Prostate gland (tissue), 2 donors: Measurements from ENCODE around the gene USP34. TPM values are rescaled to one million over a fixed set of nuclear protein-coding genes. Genes with fewer than 3 reads are reported as not detected.
"Not testable (repeated sequence)": the region's sequence is repeated elsewhere in the genome, so short reads cannot be mapped to it uniquely, and the experiment has no call there.

Source experiments
- DNase-seq: peaks from one replicate; pipeline ENCODE4 v3.0.0-alpha.2; 2019; ENCODE audit warnings: low spot score
- H3K27ac ChIP-seq, 2 donors: fragments of 200-600 bp; sonication (generic); 2 replicates each; pipeline ENCODE4 v1.5.1; 2017 to 2019
- H3K27me3 ChIP-seq: fragments of 200-600 bp; sonication (generic); replicated peaks from 2 replicates; pipeline ENCODE4 v1.5.1; 2019; ENCODE audit not compliant: insufficient read depth
- H3K36me3 ChIP-seq, 2 donors: fragments of 200-600 bp; sonication (generic); 1 replicate in 1 of 2; 2 replicates in 1 of 2; pipeline versions ENCODE4 v1.5.1 to v1.8.1; 2017 to 2019
- H3K4me1 ChIP-seq: fragments of 200-600 bp; sonication (generic); replicated peaks from 2 replicates; pipeline ENCODE4 v1.5.1; 2019
- H3K4me3 ChIP-seq, 2 donors: fragments of 200-600 bp; sonication (generic); 2 replicates each; pipeline ENCODE4 v1.5.1; 2017 to 2019
- H3K9me3 ChIP-seq: fragments of 200-600 bp; sonication (generic); 2 replicates; pipeline ENCODE4 v1.5.1; 2017
- POLR2A ChIP-seq: fragments of 450-650 bp; IDR thresholded peaks from one replicate; pipeline ENCODE4 v1.6.1; 2016; ENCODE audit warnings: antibody characterized with exemption, mild to moderate bottlenecking
- POLR2AphosphoS5 ChIP-seq: sonication (generic); formaldehyde crosslinking; IDR thresholded peaks from one replicate; pipeline ENCODE4 v1.6.1; 2017; ENCODE audit warnings: antibody characterized with exemption
- WGBS: methylation state at CpG from one replicate; pipeline ENCODE4 v1.1.5; 2018; 5-methylcytosine and 5-hydroxymethylcytosine counted together
- intact Hi-C: fragments of 100-400 bp; cut with DNase I; formaldehyde crosslinking; loops from one replicate; pipeline ENCODE4 v1.14.2; 2022
- total RNA-seq, 2 donors: library from RNA; depleted of rRNA; stranded (reverse); fragments of >200 nt; gene quantifications; one replicate each; pipeline ENCODE4 v1.1.0, GENCODE V29; 2016
- TF ChIP-seq, protein P1 (sequence below), 4 experiments: fragments of 200-600 bp in 2 of 4; fragments of 450-650 bp in 2 of 4; sonication (generic) in 2 of 4; IDR thresholded peaks; 1 replicate in 3 of 4; 2 replicates in 1 of 4; pipeline ENCODE4 v1.5.1; 2016 to 2019; ENCODE audit warnings: antibody characterized with exemption in 4 of 4, mild to moderate bottlenecking in 2 of 4, moderate library complexity in 2 of 4

The USP34 gene
- total RNA-seq, 2 donors from 2014 or later, result 94.1 to 206 TPM

DNA sequence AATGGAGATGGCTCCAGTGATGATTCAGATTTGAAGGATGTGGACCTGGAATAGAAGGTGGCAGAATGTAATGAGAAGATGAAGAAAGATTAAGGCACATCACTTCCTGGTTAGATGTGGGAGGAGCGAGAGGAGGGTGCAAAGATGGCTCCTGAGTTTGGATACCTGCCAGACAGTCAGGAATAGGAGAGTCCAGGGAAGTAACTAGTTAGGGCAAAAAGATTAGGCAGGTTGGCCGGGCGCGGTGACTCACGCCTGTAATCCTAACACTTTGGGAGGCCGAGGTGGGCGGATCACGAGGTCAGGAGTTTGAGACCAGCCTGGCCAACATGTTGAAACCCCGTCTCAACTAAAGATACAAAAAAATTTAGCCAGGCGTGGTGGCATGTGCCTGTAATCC lies 303.3 kb downstream of the USP34 start:
- WGBS, result 97% methylated on average over 10 of the region's 10 CpGs
- no peak for DNase-seq
- no peaks in the 10 kb centered on the region for H3K27me3 ChIP-seq

DNA sequence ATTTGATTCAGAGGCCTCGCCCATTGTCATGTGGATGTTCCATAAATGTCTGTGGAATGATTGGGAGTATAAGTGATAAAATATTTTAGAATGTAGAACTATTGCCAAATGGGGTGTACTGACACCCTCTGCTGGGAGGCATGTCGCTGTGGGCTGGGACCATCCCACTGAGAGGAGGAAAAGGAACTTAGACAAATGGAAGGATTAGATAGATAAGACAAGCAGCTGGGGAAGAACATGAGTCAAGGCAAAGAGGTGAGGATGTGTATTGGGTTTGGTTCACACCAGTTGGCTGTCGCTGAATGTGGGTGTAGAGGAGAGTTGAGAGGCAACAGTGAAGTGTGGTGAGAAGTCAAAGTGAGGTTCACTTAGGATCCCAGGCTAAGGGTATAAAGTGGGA lies 304.9 kb downstream of the USP34 start:
- WGBS, result 89% methylated on average over 3 of the region's 3 CpGs
- TF ChIP-seq, protein P1, sequence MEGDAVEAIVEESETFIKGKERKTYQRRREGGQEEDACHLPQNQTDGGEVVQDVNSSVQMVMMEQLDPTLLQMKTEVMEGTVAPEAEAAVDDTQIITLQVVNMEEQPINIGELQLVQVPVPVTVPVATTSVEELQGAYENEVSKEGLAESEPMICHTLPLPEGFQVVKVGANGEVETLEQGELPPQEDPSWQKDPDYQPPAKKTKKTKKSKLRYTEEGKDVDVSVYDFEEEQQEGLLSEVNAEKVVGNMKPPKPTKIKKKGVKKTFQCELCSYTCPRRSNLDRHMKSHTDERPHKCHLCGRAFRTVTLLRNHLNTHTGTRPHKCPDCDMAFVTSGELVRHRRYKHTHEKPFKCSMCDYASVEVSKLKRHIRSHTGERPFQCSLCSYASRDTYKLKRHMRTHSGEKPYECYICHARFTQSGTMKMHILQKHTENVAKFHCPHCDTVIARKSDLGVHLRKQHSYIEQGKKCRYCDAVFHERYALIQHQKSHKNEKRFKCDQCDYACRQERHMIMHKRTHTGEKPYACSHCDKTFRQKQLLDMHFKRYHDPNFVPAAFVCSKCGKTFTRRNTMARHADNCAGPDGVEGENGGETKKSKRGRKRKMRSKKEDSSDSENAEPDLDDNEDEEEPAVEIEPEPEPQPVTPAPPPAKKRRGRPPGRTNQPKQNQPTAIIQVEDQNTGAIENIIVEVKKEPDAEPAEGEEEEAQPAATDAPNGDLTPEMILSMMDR (IDR thresholded peaks at IDR 0.05), result no peak
- TF ChIP-seq POLR2AphosphoS5 (no peak), POLR2A (no peak)
- Histone ChIP-seq H3K27ac (no peak overlapping the region), H3K9me3 (no peaks in the 10 kb centered on the region), H3K4me1 (no peaks in the 10 kb centered on the region), H3K4me3 (no peak overlapping the region), H3K27me3 (no peaks in the 10 kb centered on the region), H3K36me3 (peaks cover 0 to 3% of the 10 kb centered on the region in 2 donors)
- intact Hi-C loops, result no loop called here
- DNase-seq, result no peak

More for the DNA sequence above, 303.3 kb downstream of the USP34 start:
- Histone ChIP-seq H3K36me3 (peaks cover 0 to 3% of the 10 kb centered on the region in 2 donors), H3K4me3 (no peak overlapping the region), H3K9me3 (no peaks in the 10 kb centered on the region), H3K4me1 (no peaks in the 10 kb centered on the region), H3K27ac (no peak overlapping the region)
- intact Hi-C loops, result no loop called here
- TF ChIP-seq, protein P1 (IDR thresholded peaks at IDR 0.05), result no peak
- TF ChIP-seq POLR2A, result no peak
- TF ChIP-seq POLR2AphosphoS5, result no peak

DNA sequence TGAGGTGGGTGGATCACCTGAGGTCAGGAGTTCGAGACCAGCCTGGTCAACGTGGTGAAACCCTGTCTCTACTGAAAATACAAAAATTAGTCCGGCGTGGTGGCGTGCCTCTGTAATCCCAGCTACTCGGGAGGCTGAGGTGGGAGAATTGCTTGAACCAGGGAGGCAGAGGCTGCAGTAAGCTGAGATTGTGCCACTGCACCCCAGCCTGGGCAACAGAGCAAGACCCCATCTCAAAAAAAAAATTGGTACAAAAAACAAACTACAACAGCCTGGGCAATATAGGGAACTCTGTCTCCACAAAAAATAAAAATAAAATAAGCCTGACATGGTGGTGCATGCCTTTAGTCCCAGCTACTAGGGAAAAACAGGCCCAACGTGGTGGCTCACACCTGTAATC lies 305.8 kb downstream of the USP34 start:
- H3K9me3 ChIP-seq, H3K4me3 ChIP-seq, H3K4me1 ChIP-seq, DNase-seq, H3K36me3 ChIP-seq, intact Hi-C loops, H3K27me3 ChIP-seq, H3K27ac ChIP-seq: not testable (repeated sequence)
- WGBS, result over 99% methylated on average over 7 of the region's 7 CpGs

DNA sequence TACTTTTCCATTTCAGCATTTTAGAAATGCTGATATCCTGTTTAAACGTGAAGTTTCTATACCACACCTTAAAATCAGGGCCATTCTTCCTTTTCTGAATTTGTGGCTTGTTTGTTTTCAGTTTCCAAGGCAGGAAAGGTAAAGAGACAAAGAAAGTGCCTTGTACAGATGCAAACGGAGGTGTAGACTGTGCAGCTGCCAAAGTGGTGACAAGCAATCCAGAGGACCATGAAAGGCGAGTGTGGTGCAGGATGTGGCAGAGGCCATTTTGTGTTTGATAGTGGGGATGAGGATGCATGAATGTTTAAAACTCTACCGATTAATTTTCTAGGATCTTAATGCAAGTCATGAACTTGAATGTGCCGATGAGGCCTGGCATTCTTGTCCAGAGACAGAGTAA lies 308.2 kb downstream of the USP34 start:
- Histone ChIP-seq H3K27me3 (no peaks in the 10 kb centered on the region), H3K27ac (no peak overlapping the region), H3K4me1 (no peaks in the 10 kb centered on the region), H3K4me3 (no peak overlapping the region), H3K36me3 (peaks cover 0 to 3% of the 10 kb centered on the region in 2 donors), H3K9me3 (no peaks in the 10 kb centered on the region)
- no peak for DNase-seq
- 83% methylated on average over 5 of the region's 5 CpGs for WGBS
- intact Hi-C loops, result no loop called here
- TF ChIP-seq, protein P1 (IDR thresholded peaks at IDR 0.05), result no peak
- TF ChIP-seq POLR2A, result no peak
- no peak for TF ChIP-seq POLR2AphosphoS5

DNA sequence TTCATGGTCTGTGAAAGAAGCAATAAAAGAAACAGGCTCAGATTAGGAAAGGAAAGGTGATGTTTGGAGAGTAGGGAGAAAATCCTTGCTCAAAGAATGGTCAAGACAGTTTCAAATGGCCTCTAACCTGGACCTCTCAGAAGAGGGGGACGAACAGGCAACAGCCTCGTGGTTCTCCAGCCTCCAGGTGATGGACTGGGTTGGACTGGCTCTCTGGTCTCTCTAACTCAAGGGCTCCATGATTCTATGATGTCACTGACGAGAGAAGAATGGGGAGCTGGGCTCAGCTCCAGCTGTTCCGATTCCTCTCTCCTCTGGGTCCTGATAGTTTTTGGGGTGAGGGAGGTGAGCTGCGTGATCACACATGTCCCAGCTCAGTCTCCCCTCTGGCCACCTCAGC lies 309.0 kb downstream of the USP34 start, which contains the start of gene C2orf74:
Gene C2orf74, plus strand, starts transcription at position 301 of the 400 bp plus-strand sequence. CDS start 327 bp downstream, outside the sequence.
- TF ChIP-seq POLR2A (no peak), POLR2AphosphoS5 (no peak)
- TF ChIP-seq, protein P1 (IDR thresholded peaks at IDR 0.05), result no peak
- H3K4me1 ChIP-seq, result no peaks in the 10 kb centered on the region
- no peaks in the 10 kb centered on the region for H3K27me3 ChIP-seq
- intact Hi-C loops, result no loop called here
- 93% methylated on average over 5 of the region's 5 CpGs for WGBS
- no peak within 1 kb of the TSS for H3K4me3 ChIP-seq
- no peak for DNase-seq
- no peaks in the 10 kb centered on the region for H3K9me3 ChIP-seq
- no peak within 1 kb of the TSS for H3K27ac ChIP-seq
- H3K36me3 ChIP-seq, result peaks cover 0 to 3% of the 10 kb centered on the region in 2 donors
